HG02571 (cell line): ENCODE data around the gene PRSS48.
"Not testable (repeated sequence)": the region's sequence is repeated elsewhere in the genome, so short reads cannot be mapped to it uniquely, and the experiment has no call there.

ENCODE experiments used
- ATAC-seq: cut with Tn5 transposase; IDR thresholded peaks from one replicate; pipeline ENCODE4 v1.9.1; 2021; ENCODE audit warnings: mild to moderate bottlenecking, moderate library complexity; ENCODE audit not compliant: unreplicated experiment

Gene PRSS48

GRCh38 chr4:151315212-151315886, 38.4 kb downstream of the PRSS48 start:
- ATAC-seq, result no peak

GRCh38 chr4:151316645-151317044, 39.7 kb downstream of the PRSS48 start:
- ATAC-seq, result no peak

- ATAC-seq, result no peak
Measured at GRCh38 chr4:151318307-151319006, 41.5 kb downstream of the PRSS48 start.

- no peak for ATAC-seq
Measured at GRCh38 chr4:151319490-151319889, 42.5 kb downstream of the PRSS48 start.

GRCh38 chr4:151321586-151321985, 44.6 kb downstream of the PRSS48 start:
- ATAC-seq, result no peak

- not testable (repeated sequence) for ATAC-seq
Measured at GRCh38 chr4:151322161-151322560, 45.2 kb downstream of the PRSS48 start.

- no peak for ATAC-seq
Measured at GRCh38 chr4:151322570-151322969, 45.6 kb downstream of the PRSS48 start.

- no peak for ATAC-seq
Measured at GRCh38 chr4:151323667-151324066, 46.7 kb downstream of the PRSS48 start.

GRCh38 chr4:151324124-151324751, 47.3 kb downstream of the PRSS48 start:
- ATAC-seq, result no peak

GRCh38 chr4:151324752-151325110, 47.8 kb downstream of the PRSS48 start:
- ATAC-seq, result no peak

GRCh38 chr4:151325111-151325948, 48.4 kb downstream of the PRSS48 start, which contains the start of gene SH3D19:
Gene SH3D19, minus strand, starts transcription at chr4:151325605. Its CDS starts 253 bp downstream, at chr4:151325352.
- no peak for ATAC-seq

- no peak for ATAC-seq
Measured at GRCh38 chr4:151325949-151326246, 48.9 kb downstream of the PRSS48 start.

GRCh38 chr4:151329217-151330007, 52.5 kb downstream of the PRSS48 start:
- ATAC-seq, result no peak

GRCh38 chr4:151331276-151332042, 54.5 kb downstream of the PRSS48 start:
- ATAC-seq, result no peak

GRCh38 chr4:151339467-151339866, 62.5 kb downstream of the PRSS48 start:
- no peak for ATAC-seq

- ATAC-seq, result no peak
Measured at GRCh38 chr4:151340751-151341385, 63.9 kb downstream of the PRSS48 start.
